Sigmoid colon (tissue), 7 donors: ENCODE data around the gene PCGF1. TPM values are rescaled to one million over a fixed set of nuclear protein-coding genes. Genes with fewer than 3 reads are reported as not detected.

Experiments
- DNase-seq: peaks from one replicate; pipeline ENCODE4 v3.0.0-alpha.2; 2019
- H3K27ac ChIP-seq, 4 donors: fragments of 200-600 bp; sonication (generic); one replicate each; pipeline ENCODE4 v1.5.1; 2016 to 2019; ENCODE audit warnings: mild to moderate bottlenecking in 1 of 4
- H3K27me3 ChIP-seq, 3 donors: fragments of 200-600 bp; sonication (generic); one replicate each; pipeline ENCODE4 v1.5.1; 2019; ENCODE audit warnings: mild to moderate bottlenecking in 1 of 3
- H3K36me3 ChIP-seq, 4 donors: fragments of 200-600 bp; sonication (generic); one replicate each; pipeline ENCODE4 v1.5.1; 2016 to 2019
- H3K4me1 ChIP-seq, 4 donors: fragments of 200-600 bp; sonication (generic); one replicate each; pipeline ENCODE4 v1.5.1; 2017 to 2019
- H3K4me3 ChIP-seq, 4 donors: fragments of 200-600 bp; sonication (generic); one replicate each; pipeline ENCODE4 v1.5.1; 2017 to 2019; ENCODE audit warnings: mild to moderate bottlenecking in 2 of 4, moderate library complexity in 1 of 4
- H3K9me3 ChIP-seq, 4 donors: fragments of 200-600 bp in 3 of 4; sonication (generic) in 3 of 4; one replicate each; pipeline versions ENCODE4 v1.5.1 to v1.6.1; 2013 to 2019
- EP300 ChIP-seq, 4 donors: sonication (generic); formaldehyde crosslinking; IDR thresholded peaks; one replicate each; pipeline ENCODE4 v1.6.1; 2017; ENCODE audit warnings: antibody characterized with exemption in 4 of 4
- POLR2A ChIP-seq, 2 donors: fragments of 450-650 bp; IDR thresholded peaks; one replicate each; pipeline ENCODE4 v1.6.1; 2016; ENCODE audit warnings: antibody characterized with exemption in 2 of 2, mild to moderate bottlenecking in 2 of 2, moderate library complexity in 2 of 2
- POLR2AphosphoS5 ChIP-seq, 4 donors: sonication (generic); formaldehyde crosslinking; IDR thresholded peaks; one replicate each; pipeline ENCODE4 v1.6.1; 2017; ENCODE audit warnings: antibody characterized with exemption in 4 of 4
- WGBS, 2 donors: extraction: QIAGEN DNeasy Blood & Tissue Kit; methylation state at CpG; one replicate each; pipeline ENCODE4 v1.1.7; 2013; 5-methylcytosine and 5-hydroxymethylcytosine counted together
- intact Hi-C: fragments of 100-400 bp; cut with DNase I; formaldehyde crosslinking; loops from one replicate; pipeline ENCODE4 v1.15.1; 2023
- polyA plus RNA-seq, 3 donors: library from polyadenylated mRNA; stranded (reverse); fragments of 200-250 nt; gene quantifications; one replicate each; pipeline ENCODE4 v1.2.3, GENCODE V29; 2013
- total RNA-seq, 4 donors: library from RNA; depleted of rRNA; stranded (reverse); fragments of >200 nt; gene quantifications; one replicate each; pipeline ENCODE4 v1.1.0, GENCODE V29; 2016
- TF ChIP-seq, protein P1 (sequence below), 4 experiments: fragments of 450-650 bp in 3 of 4; fragments of 200-600 bp in 1 of 4; IDR thresholded peaks; one replicate each; pipeline ENCODE4 v1.5.1; 2016 to 2019; ENCODE audit warnings: antibody characterized with exemption in 4 of 4, mild to moderate bottlenecking in 3 of 4, moderate library complexity in 2 of 4
- donor health status: healthy with polysubstance abuse.
- donor health status: Bipolar disorder and iron deficiency.
- donor health status: healthy.

Gene PCGF1
- total and polyA plus RNA-seq, 7 donors, result 8.9 to 22.8 (median 15.7) TPM

GRCh38 chr2:74499940-74500577 lies 7.4 kb downstream of the PCGF1 start:
- Histone ChIP-seq H3K4me1 (peaks cover 0 to 50% (median 39%) of the 10 kb centered on the region in 4 donors), H3K27me3 (peaks cover 49 to 85% (median 55%) of the 10 kb centered on the region in 3 donors), H3K27ac (no peak overlapping the region), H3K36me3 (peaks cover 0 to 8% (median 3%) of the 10 kb centered on the region in 4 donors), H3K4me3 (peak overlapping the region in 2 of 4 donors; percentile 36 to 44), H3K9me3 (no peaks in the 10 kb centered on the region)
- no peak for DNase-seq
- no peak for TF ChIP-seq POLR2AphosphoS5 (IDR thresholded peaks at IDR 0.05)
- TF ChIP-seq, protein P1, sequence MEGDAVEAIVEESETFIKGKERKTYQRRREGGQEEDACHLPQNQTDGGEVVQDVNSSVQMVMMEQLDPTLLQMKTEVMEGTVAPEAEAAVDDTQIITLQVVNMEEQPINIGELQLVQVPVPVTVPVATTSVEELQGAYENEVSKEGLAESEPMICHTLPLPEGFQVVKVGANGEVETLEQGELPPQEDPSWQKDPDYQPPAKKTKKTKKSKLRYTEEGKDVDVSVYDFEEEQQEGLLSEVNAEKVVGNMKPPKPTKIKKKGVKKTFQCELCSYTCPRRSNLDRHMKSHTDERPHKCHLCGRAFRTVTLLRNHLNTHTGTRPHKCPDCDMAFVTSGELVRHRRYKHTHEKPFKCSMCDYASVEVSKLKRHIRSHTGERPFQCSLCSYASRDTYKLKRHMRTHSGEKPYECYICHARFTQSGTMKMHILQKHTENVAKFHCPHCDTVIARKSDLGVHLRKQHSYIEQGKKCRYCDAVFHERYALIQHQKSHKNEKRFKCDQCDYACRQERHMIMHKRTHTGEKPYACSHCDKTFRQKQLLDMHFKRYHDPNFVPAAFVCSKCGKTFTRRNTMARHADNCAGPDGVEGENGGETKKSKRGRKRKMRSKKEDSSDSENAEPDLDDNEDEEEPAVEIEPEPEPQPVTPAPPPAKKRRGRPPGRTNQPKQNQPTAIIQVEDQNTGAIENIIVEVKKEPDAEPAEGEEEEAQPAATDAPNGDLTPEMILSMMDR (IDR thresholded peaks at IDR 0.05), result no peak
- intact Hi-C loops, result no loop called here
- 62 to 65% methylated on average over 15 of the region's 15 CpGs for WGBS, 2 donors

DNA sequence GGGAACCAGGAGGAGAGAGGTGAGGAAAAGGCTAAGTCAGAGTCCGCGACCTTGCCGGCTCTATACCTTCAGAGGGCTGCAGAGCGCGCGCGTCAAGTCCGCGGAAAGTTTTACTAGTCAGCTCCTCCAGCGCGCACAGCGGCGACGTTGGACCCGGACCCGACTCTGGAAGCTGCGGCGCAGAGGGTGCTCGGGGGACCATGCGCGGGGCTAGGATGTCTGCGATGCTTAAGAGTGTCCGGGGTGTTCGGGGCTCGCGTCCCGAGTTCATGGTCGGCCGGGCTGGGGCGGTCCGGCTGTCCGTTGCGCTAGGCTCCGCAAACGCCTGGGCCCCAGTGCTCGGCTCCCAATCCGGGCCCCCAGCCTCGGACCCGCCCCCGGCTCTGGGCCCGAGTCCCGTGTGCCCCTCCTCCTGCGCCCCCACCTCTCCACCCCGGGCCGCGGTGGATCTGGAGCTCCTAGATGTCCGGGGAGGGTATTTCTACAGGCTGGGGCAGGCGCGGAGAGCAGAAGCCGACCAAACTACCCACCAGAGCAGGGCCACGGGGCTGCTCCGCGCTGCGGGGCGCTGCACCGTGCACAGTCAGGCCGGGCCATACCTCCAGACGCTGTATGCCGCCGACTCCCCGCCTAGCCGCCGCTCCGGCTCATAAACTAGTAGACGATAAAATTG lies 8.1 kb downstream of the PCGF1 start, which contains the start of gene LBX2:
Gene LBX2 (minus strand): TSS at position 337 of the 673 bp plus-strand sequence. CDS start 66 bp downstream, at position 271.
- WGBS, 2 donors, result 2 to 3% methylated on average over 65 of the region's 65 CpGs
- intact Hi-C loops, result no loop called here
- DNase-seq, result no peak
- TF ChIP-seq EP300 (IDR thresholded peaks at IDR 0.05) (no peak), POLR2A (IDR thresholded peaks at IDR 0.05) (no peak), POLR2AphosphoS5 (IDR thresholded peaks at IDR 0.05) (no peak)
- Histone ChIP-seq H3K27ac (no peak within 1 kb of the TSS), H3K36me3 (peaks cover 0 to 2% (median 0%) of the 10 kb centered on the region in 4 donors), H3K9me3 (no peaks in the 10 kb centered on the region), H3K27me3 (peaks cover 49 to 78% (median 55%) of the 10 kb centered on the region in 3 donors), H3K4me1 (peaks cover 0 to 45% (median 39%) of the 10 kb centered on the region in 4 donors), H3K4me3 (peak within 1 kb of the TSS in 2 of 4 donors; percentile 36 to 44)

DNA sequence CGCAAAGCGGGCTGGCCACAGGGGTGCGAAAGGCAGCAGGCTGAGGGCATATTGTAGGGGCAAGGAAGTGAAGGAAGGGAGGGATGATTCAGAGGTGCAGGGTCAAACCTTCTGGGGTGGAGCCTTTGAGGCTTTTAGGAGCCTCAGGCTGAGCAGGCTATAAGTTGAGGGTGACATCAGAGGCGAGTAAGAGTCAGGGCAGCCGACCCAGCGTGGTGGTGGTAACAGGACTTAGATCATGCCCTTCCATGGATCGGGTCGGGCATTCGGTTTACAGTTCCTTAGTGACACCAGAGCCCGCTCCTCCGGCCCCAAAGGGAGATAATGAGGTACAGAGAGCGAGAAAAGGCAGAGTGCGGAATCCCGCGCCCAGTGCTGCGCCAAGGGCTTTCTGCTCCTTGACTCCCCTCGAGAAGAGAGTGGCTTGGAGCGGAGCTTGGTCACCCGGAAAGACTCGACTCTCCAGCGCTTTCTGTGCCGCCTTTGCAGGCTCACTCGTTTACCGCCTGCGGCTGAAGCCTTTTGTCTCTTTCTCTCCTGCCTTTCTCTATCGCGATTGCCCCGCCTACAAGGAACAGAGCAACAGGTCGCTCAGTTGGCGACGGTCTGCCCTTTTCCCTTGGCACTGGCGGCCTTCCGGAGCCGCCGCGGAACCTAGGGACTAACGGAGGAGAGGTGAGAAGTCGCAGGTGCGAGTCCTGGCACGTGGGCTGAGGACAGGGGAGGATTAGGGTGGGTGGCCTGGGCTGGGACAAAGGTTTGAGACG lies 8.8 kb downstream of the PCGF1 start:
- intact Hi-C loops, result no loop called here
- Histone ChIP-seq H3K27me3 (peaks cover 49 to 71% (median 55%) of the 10 kb centered on the region in 3 donors), H3K4me1 (peaks cover 0 to 45% (median 38%) of the 10 kb centered on the region in 4 donors), H3K9me3 (no peaks in the 10 kb centered on the region), H3K4me3 (peak overlapping the region in 2 of 4 donors; percentile 36 to 44), H3K36me3 (peaks cover 0 to 8% (median 0%) of the 10 kb centered on the region in 4 donors), H3K27ac (no peak overlapping the region)
- WGBS, 2 donors, result 1% methylated on average over 41 of the region's 41 CpGs
- TF ChIP-seq POLR2AphosphoS5 (IDR thresholded peaks at IDR 0.05), result no peak
- TF ChIP-seq EP300 (IDR thresholded peaks at IDR 0.05), result no peak
- TF ChIP-seq, protein P1 (IDR thresholded peaks at IDR 0.05), result no peak
- TF ChIP-seq POLR2A (IDR thresholded peaks at IDR 0.05), result no peak
- DNase-seq, result no peak

DNA sequence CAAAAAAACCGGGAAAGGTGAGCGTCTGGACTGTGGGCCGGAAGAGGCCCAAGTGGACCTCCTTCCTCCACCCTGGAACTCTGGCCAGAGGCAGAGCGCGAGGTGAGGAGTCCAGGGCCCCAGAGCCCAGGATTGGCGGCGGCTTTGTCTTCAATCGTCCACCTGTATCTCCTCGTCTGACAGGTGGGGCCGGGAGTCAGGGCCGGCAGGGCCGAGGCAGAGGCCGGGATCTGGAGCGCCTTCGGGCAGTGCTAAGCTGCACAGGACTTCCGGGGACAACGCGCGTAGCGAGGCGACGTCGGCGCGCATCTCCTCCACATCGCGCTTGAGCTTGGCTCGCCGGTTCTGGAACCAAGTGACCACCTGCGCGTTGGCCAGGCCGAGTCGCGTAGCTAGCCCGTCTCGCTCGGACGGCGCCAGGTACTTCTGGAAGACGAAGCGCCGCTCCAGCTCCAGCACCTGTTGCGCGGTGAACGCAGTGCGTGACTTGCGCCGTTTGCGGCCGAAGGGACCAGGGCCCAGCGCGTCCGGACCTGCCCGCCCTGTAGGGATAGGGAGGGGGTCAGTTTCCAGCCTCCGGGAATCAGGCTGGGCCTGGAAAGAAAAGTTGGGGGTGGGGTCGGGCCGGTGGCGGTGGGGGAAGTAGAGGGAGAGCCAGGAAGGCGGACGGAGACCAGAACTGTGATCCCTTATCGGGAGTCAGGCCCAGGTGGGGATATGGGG lies 9.6 kb downstream of the PCGF1 start:
- no peaks in the 10 kb centered on the region for H3K9me3 ChIP-seq
- peaks cover 0 to 38% (median 34%) of the 10 kb centered on the region in 4 donors for H3K4me1 ChIP-seq
- peak overlapping the region in 3 of 4 donors; percentile 2 to 44 (median 36) for H3K4me3 ChIP-seq
- TF ChIP-seq, protein P1 (IDR thresholded peaks at IDR 0.05), result no peak
- TF ChIP-seq POLR2AphosphoS5 (IDR thresholded peaks at IDR 0.05), result peak in 3 of 4 donors; percentile 5 to 58 (median 34)
- no peak for DNase-seq
- peaks cover 49 to 64% (median 54%) of the 10 kb centered on the region in 3 donors for H3K27me3 ChIP-seq
- no peak overlapping the region for H3K27ac ChIP-seq
- intact Hi-C loops, result no loop called here
- H3K36me3 ChIP-seq, result peaks cover 0 to 16% (median 4%) of the 10 kb centered on the region in 4 donors
- 3 to 4% methylated on average over 61 of the region's 61 CpGs for whole genome bisulfite sequencing, 2 donors
